GM12878 (cell line): ENCODE measurements around the gene TNFSF13. TPM values are rescaled to one million over a fixed set of nuclear protein-coding genes. Genes with fewer than 3 reads are reported as not detected.

Experiments
- ATAC-seq: fragments of 200-7000 bp; cut with Tn5 transposase; 3 replicates; pipeline ENCODE4 v1.9.1; 2020; ENCODE audit warnings: mild to moderate bottlenecking, moderate library complexity
- BruUV-seq: library from RNA; stranded (reverse); fragments of 400-500 nt; replicated peaks from 2 replicates; lab custom pipeline; 2021; lab: Mats Ljungman, UMichigan
- CTCF ChIA-PET: fragments of 300-600 bp; sonication (Branson Sonifier 250); formaldehyde crosslinking; extraction: SDS; loops from one replicate; lab custom pipeline; 2021; ENCODE audit warnings: inconsistent platforms; lab: Yijun Ruan, JAX
- POLR2A ChIA-PET: fragments of 350-600 bp; formaldehyde crosslinking; extraction: SDS; loops from one replicate; lab custom pipeline; 2021; ENCODE audit warnings: inconsistent platforms; lab: Charles Lee
- RAD21 ChIA-PET: fragments of 300-600 bp; sonication (Branson Sonifier 250); formaldehyde crosslinking; loops from one replicate; lab custom pipeline; 2023; ENCODE audit warnings: antibody characterized with exemption; ENCODE audit not compliant: unreplicated experiment; lab: Charles Lee
- SMC1A ChIA-PET: fragments of 300-600 bp; sonication (Branson Sonifier 250); formaldehyde crosslinking; loops from one replicate; lab custom pipeline; 2023; ENCODE audit not compliant: unreplicated experiment, uncharacterized antibody; lab: Charles Lee
- DNase-seq: peaks from one replicate; pipeline ENCODE4 v3.0.0-alpha.2; 2011; ENCODE audit warnings: low read depth, low spot score
- FAIRE-seq: peaks from 3 replicates; lab custom pipeline; 2011; peaks lifted over from hg19 to GRCh38; lab: Jason Lieb, UNC
- H2AFZ ChIP-seq: 2 replicates; pipeline ENCODE4 v1.6.0; 2011; ENCODE audit warnings: low read depth, low read length, control low read depth; ENCODE audit not compliant: control insufficient read depth
- H3K27ac ChIP-seq: 2 replicates; pipeline ENCODE4 v1.5.1; 2011; ENCODE audit warnings: control low read depth; ENCODE audit not compliant: control insufficient read depth, insufficient read depth
- H3K27me3 ChIP-seq, 2 experiments: replicated peaks in 1 of 2; 2 replicates each; pipeline versions ENCODE4 v1.6.0 to v1.6.1; 2011; ENCODE audit warnings: low read length in 1 of 2; ENCODE audit not compliant: control insufficient read depth in 2 of 2, insufficient read depth in 2 of 2
- H3K36me3 ChIP-seq, 2 experiments: 2 replicates each; pipeline ENCODE4 v1.5.1; 2011; ENCODE audit warnings: low read length in 1 of 2; ENCODE audit not compliant: control insufficient read depth in 2 of 2, insufficient read depth in 2 of 2
- H3K4me1 ChIP-seq: 2 replicates; pipeline ENCODE4 v1.6.1; 2011; ENCODE audit warnings: mild to moderate bottlenecking, low read length, moderate library complexity, mixed read lengths; ENCODE audit not compliant: control insufficient read depth, insufficient read depth
- H3K4me2 ChIP-seq: 2 replicates; pipeline ENCODE4 v1.6.0; 2011; ENCODE audit warnings: control low read depth; ENCODE audit not compliant: control insufficient read depth, insufficient read depth
- H3K4me3 ChIP-seq: fragments of 200-600 bp; sonication (generic); 2 replicates; pipeline ENCODE4 v1.5.1; 2016
- H3K79me2 ChIP-seq: 2 replicates; pipeline ENCODE4 v1.6.0; 2011; ENCODE audit warnings: low read length; ENCODE audit not compliant: control insufficient read depth, insufficient read depth
- H3K9ac ChIP-seq: 2 replicates; pipeline ENCODE4 v1.8.0; 2011; ENCODE audit warnings: low read length, control low read depth, mixed read lengths; ENCODE audit not compliant: control insufficient read depth, insufficient read depth
- H3K9me3 ChIP-seq: replicated peaks from 3 replicates; pipeline ENCODE4 v1.5.1; 2011; ENCODE audit warnings: mild to moderate bottlenecking, low read length; ENCODE audit not compliant: control insufficient read depth, insufficient read depth
- H4K20me1 ChIP-seq: 2 replicates; pipeline ENCODE4 v1.6.0; 2011; ENCODE audit not compliant: control insufficient read depth, insufficient read depth
- E2F4 ChIP-seq: IDR thresholded peaks from 2 replicates; pipeline ENCODE4 v1.6.1; 2012; ENCODE audit warnings: low read depth, low read length, improper control_type of control experiment
- EZH2 ChIP-seq: IDR thresholded peaks from 2 replicates; pipeline ENCODE4 v1.6.1; 2012; ENCODE audit warnings: low read depth, mild to moderate bottlenecking, control low read depth, inconsistent platforms, low read length, borderline replicate concordance; ENCODE audit not compliant: control insufficient read depth
- FOS ChIP-seq: IDR thresholded peaks from 3 replicates; pipeline ENCODE4 v1.6.1; 2011; ENCODE audit warnings: borderline replicate concordance; ENCODE audit not compliant: insufficient read length; ENCODE audit errors: extremely low read depth
- KDM1A ChIP-seq: fragments of 200-600 bp; sonication (generic); IDR thresholded peaks from 2 replicates; pipeline ENCODE4 v1.6.1; 2016; ENCODE audit warnings: borderline replicate concordance
- NFIC ChIP-seq: IDR thresholded peaks from 2 replicates; pipeline ENCODE4 v1.6.1; 2012; ENCODE audit warnings: low read depth, mild to moderate bottlenecking, inconsistent platforms, low read length, moderate library complexity
- NFYA ChIP-seq: IDR thresholded peaks from 2 replicates; pipeline ENCODE4 v1.6.1; 2011; ENCODE audit warnings: low read depth, mild to moderate bottlenecking, low read length, improper control_type of control experiment, borderline replicate concordance
- PAX8 ChIP-seq: fragments of 450-650 bp; IDR thresholded peaks from 2 replicates; pipeline ENCODE4 v1.6.1; 2017; ENCODE audit warnings: mild to moderate bottlenecking, moderate library complexity
- POLR2A ChIP-seq: IDR thresholded peaks from 2 replicates; pipeline ENCODE4 v1.6.1; 2011; ENCODE audit warnings: low read depth, mild to moderate bottlenecking, low read length
- POLR2AphosphoS5 ChIP-seq: IDR thresholded peaks from 2 replicates; pipeline ENCODE4 v1.6.1; 2011; ENCODE audit warnings: mild to moderate bottlenecking, low read length, inconsistent platforms
- USF2 ChIP-seq: IDR thresholded peaks from 2 replicates; pipeline ENCODE4 v1.6.1; 2011; ENCODE audit warnings: low read depth, low read length, improper control_type of control experiment, borderline replicate concordance
- ZSCAN29 ChIP-seq: fragments of 450-650 bp; IDR thresholded peaks from 2 replicates; pipeline ENCODE4 v1.6.1; 2017; ENCODE audit warnings: mild to moderate bottlenecking, moderate library complexity
- WGBS: methylation state at CpG from one replicate; pipeline ENCODE4 v1.1.6; 2016; ENCODE audit warnings: low lambda C conversion rate; ENCODE audit not compliant: insufficient replicate concordance, insufficient coverage; ENCODE audit errors: missing lambda C conversion rate; 5-methylcytosine and 5-hydroxymethylcytosine counted together
- in situ Hi-C: fragments of 300-500 bp; cut with MboI; formaldehyde crosslinking; loops from 9 replicates; pipeline ENCODE4 v1.14.3; 2018; ENCODE audit warnings: mixed read lengths
- intact Hi-C: fragments of 100-400 bp; cut with micrococcal nuclease; formaldehyde crosslinking; loops from one replicate; pipeline ENCODE4 v1.14.2; 2022; ENCODE audit not compliant: unreplicated experiment
- polyA plus RNA-seq, 11 experiments: library from polyadenylated mRNA; depleted of rRNA in 4 of 11; unstranded in 6 of 11; stranded (reverse) in 5 of 11; fragments of >200 nt; fragmentation: Nextera tagmentation in 4 of 11; fragmentation: Illumina TruSeq in 1 of 11; extraction: Ambion mirVana in 4 of 11; extraction: Trizol in 1 of 11; gene quantifications; 1 replicate in 1 of 11; 2 replicates in 10 of 11; pipeline versions ENCODE4 v1.2.1 to v1.2.3, GENCODE V29; 2011 to 2016; ENCODE audit warnings: inconsistent platforms in 2 of 11, missing spikeins in 2 of 11, low read depth in 1 of 11
- total RNA-seq, 4 experiments: library from RNA; depleted of rRNA in 3 of 4; stranded (reverse); fragments of >200 nt in 3 of 4; fragmentation: Illumina TruSeq in 1 of 4; extraction: Trizol in 1 of 4; gene quantifications; 2 replicates each; pipeline versions ENCODE4 v1.2.1 to v1.2.3, GENCODE V29; 2013 to 2021
- TF ChIP-seq, protein P1 (sequence below): IDR thresholded peaks from 2 replicates; pipeline ENCODE4 v1.6.1; 2012; ENCODE audit warnings: low read depth, low read length, improper control_type of control experiment

Gene TNFSF13
- total and polyA plus RNA-seq, 10 of the 15 experiments (the other 5 are each of a cell fraction or from before 2014, with no cell fraction given) = 0.56 to 14.6 (median 9.7) TPM

- peaks cover 13 to 14% of the 10 kb centered on the region in 2 experiments; a peak in 3 of 4 replicates for H3K36me3 ChIP-seq
- SMC1A ChIA-PET = no interaction called here
- H3K79me2 ChIP-seq = peaks cover 34% of the 10 kb centered on the region
- H3K9ac ChIP-seq = peak overlapping the region; percentile 83
- FAIRE-seq = no peak
- no peak overlapping the region for H3K27ac ChIP-seq
- no peak for ATAC-seq
- intact Hi-C loops = loop anchor here (5.0 kb wide), 1 partner anchor 126 kb away; the partner anchor contains the start of genes FGF11 and TMEM102
- no peaks in the 10 kb centered on the region for H3K9me3 ChIP-seq
- no peak overlapping the region for H2AFZ ChIP-seq
- no peak for DNase-seq
- TF ChIP-seq POLR2A = 0 out of 2 replicates have a peak, but pooled peaks have one; percentile 11
- no peak for TF ChIP-seq E2F4
- TF ChIP-seq, all 136 proteins: peak for 1
- Histone ChIP-seq H3K4me2 (peak overlapping the region; percentile 87), H3K4me3 (peak overlapping the region; percentile 92), H4K20me1 (no peaks in the 10 kb centered on the region), H3K4me1 (peaks cover 27% of the 10 kb centered on the region), H3K27me3 (no peaks in the 10 kb centered on the region)
- CTCF ChIA-PET = no interaction called here
- RAD21 ChIA-PET = no interaction called here
- in situ Hi-C loops = loop anchor here (25.0 kb wide), 1 partner anchor 526 kb away; the partner anchor contains the start of genes SLC16A11 and SLC16A13
- WGBS = 91% methylated on average over 23 of the region's 30 CpGs
- POLR2A ChIA-PET = interaction anchor here (1.1 to 2.2 kb wide), 2 partner anchors 21 to 128 kb away, joined by 3 to 6 read pairs; partner anchors contain the start of gene TMEM102
- BruUV-seq = no TSS peak
These were observed 4.7 kb downstream of the TNFSF13 start for GRCh38 chr17:7563115-7563869.

DNA sequence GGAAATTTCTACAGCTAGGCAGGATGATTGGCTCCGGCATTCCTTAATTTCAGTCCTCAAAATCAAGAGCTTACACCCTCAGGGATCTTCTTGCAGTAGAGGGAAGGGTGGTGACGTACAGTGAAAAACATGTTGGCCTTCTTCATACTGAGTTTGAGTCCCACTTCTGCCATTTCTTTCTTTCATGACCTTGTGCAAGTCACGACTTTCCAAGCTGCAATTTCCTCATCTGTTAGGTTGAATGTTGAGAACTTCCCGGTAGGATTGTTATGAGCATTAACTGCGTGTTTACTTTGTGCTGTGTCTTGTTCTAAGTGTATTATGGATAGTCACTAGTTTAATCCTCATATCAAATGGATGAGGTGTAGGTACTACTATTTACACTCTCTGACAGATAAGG lies 11.0 kb downstream of the TNFSF13 start:
- no peak overlapping the region for H3K4me2 ChIP-seq
- peaks cover 37% of the 10 kb centered on the region for H3K79me2 ChIP-seq
- H3K27ac ChIP-seq = no peak overlapping the region
- no peaks in the 10 kb centered on the region for H3K9me3 ChIP-seq
- CTCF ChIA-PET = interaction anchor here (0.7 to 2.9 kb wide), 3 partner anchors 9 to 56 kb away, joined by 3 to 14 read pairs (median 4); partner anchors contain the start of gene SENP3
- peaks cover 20 to 33% of the 10 kb centered on the region in 2 experiments for H3K36me3 ChIP-seq
- RAD21 ChIA-PET = interaction anchor here (1.0 kb wide), 1 partner anchor 20 kb away, joined by 3 read pairs; no protein-coding TSS in a partner anchor
- ATAC-seq = no peak
- SMC1A ChIA-PET = interaction anchor here (1.4 kb wide), 1 partner anchor 9 kb away, joined by 4 read pairs; no protein-coding TSS in a partner anchor
- peaks cover 8% of the 10 kb centered on the region; the same call in 1 of the 2 replicates for H4K20me1 ChIP-seq
- H2AFZ ChIP-seq = no peak overlapping the region
- WGBS = 85% methylated on average over 5 of the region's 5 CpGs
- POLR2A ChIA-PET = interaction anchor here (0.5 to 1.8 kb wide), 3 partner anchors 10 to 264 kb away, joined by 4 to 5 read pairs (median 5); partner anchors contain the start of genes CD68 and MPDU1
- in situ Hi-C loops = loop anchor here (25.0 kb wide), 1 partner anchor 532 kb away; the partner anchor contains the start of genes SLC16A11 and SLC16A13
- peaks cover 4% of the 10 kb centered on the region for H3K4me1 ChIP-seq
- no TSS peak for BruUV-seq
- no peak for DNase-seq
- H3K4me3 ChIP-seq = no peak overlapping the region
- intact Hi-C loops = no loop called here
- FAIRE-seq = no peak
- H3K9ac ChIP-seq = no peak overlapping the region
- H3K27me3 ChIP-seq = no peaks in the 10 kb centered on the region
- no peak for TF ChIP-seq KDM1A
- TF ChIP-seq EZH2 = no peak
- TF ChIP-seq ZSCAN29 = no peak
- no peak for TF ChIP-seq PAX8
- no peak for TF ChIP-seq USF2
- TF ChIP-seq NFYA = no peak
- no peak for TF ChIP-seq FOS
- TF ChIP-seq POLR2AphosphoS5 = no peak
- TF ChIP-seq NFIC = no peak
- TF ChIP-seq, protein P1, sequence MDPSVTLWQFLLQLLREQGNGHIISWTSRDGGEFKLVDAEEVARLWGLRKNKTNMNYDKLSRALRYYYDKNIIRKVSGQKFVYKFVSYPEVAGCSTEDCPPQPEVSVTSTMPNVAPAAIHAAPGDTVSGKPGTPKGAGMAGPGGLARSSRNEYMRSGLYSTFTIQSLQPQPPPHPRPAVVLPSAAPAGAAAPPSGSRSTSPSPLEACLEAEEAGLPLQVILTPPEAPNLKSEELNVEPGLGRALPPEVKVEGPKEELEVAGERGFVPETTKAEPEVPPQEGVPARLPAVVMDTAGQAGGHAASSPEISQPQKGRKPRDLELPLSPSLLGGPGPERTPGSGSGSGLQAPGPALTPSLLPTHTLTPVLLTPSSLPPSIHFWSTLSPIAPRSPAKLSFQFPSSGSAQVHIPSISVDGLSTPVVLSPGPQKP = no peak
